Peyer's patch (tissue), 4 donors: Measurements from ENCODE around the gene RTP3.

ENCODE experiments used
- CTCF ChIP-seq, 6 experiments: fragments of 450-650 bp in 4 of 6; fragments of 200-600 bp in 2 of 6; sonication (generic) in 1 of 6; IDR thresholded peaks; one replicate each; pipeline ENCODE4 v1.5.1; 2017 to 2019; ENCODE audit warnings: antibody characterized with exemption in 6 of 6, mild to moderate bottlenecking in 3 of 6, moderate library complexity in 1 of 6
- POLR2A ChIP-seq, 2 donors: fragments of 450-650 bp; IDR thresholded peaks; one replicate each; pipeline ENCODE4 v1.5.1; 2017; ENCODE audit warnings: antibody characterized with exemption in 2 of 2, mild to moderate bottlenecking in 2 of 2, moderate library complexity in 2 of 2

GRCh38 chr3:46484911-46485778 is 12.6 kb upstream of the RTP3 start:
- TF ChIP-seq CTCF (IDR thresholded peaks at IDR 0.05) = no peak
- TF ChIP-seq POLR2A (IDR thresholded peaks at IDR 0.05) = no peak
